Lower leg skin (tissue), 3 donors: Measurements from ENCODE around the gene SLC17A8.

ENCODE experiments used
- POLR2A ChIP-seq, 2 donors: fragments of 450-650 bp; IDR thresholded peaks; one replicate each; pipeline ENCODE4 v1.6.1; 2016 to 2017; ENCODE audit warnings: antibody characterized with exemption in 2 of 2, mild to moderate bottlenecking in 1 of 2, moderate library complexity in 1 of 2
- TF ChIP-seq, protein P1 (sequence below), 3 donors: fragments of 450-650 bp; IDR thresholded peaks; one replicate each; pipeline ENCODE4 v1.5.1; 2016; ENCODE audit warnings: antibody characterized with exemption in 3 of 3, mild to moderate bottlenecking in 3 of 3, moderate library complexity in 2 of 3

DNA sequence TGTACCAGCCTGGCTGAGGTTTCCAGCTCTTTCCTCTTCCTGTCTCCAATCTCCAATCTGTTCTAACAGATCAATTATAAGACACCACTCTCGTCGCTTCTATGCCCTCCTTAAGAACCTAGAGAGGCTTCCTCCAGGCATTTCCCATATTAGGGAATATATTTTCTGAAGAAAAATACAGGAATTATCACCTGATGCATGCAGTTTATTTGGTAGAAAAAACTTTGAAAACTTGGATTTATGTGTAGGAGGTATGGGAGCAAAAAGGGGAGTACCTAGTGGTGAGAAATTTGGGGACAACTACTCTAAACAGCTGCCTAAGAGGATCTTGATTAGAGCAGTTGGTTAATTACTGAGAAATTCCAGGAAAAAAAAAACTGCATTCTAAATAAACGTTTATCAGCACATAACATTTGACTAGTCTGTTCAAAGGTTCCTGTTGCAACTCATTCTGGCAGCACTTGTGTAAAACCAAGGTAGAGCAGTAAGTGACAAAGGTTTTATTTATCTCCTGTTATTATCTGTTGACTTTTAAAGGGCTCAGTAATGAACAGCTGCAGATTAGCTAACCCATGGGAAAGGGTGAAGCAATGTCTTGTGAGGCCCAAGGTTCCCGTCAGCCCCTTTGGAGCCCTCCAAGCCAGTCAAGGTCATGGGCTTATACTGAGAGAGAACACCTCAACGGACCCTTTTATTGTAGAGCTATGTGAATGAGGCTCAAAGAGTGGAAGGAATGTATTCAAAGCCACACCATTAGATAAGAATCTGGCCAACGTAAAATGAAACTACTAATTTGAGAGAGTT is 80.4 kb downstream of the SLC17A8 start:
- TF ChIP-seq, protein P1, sequence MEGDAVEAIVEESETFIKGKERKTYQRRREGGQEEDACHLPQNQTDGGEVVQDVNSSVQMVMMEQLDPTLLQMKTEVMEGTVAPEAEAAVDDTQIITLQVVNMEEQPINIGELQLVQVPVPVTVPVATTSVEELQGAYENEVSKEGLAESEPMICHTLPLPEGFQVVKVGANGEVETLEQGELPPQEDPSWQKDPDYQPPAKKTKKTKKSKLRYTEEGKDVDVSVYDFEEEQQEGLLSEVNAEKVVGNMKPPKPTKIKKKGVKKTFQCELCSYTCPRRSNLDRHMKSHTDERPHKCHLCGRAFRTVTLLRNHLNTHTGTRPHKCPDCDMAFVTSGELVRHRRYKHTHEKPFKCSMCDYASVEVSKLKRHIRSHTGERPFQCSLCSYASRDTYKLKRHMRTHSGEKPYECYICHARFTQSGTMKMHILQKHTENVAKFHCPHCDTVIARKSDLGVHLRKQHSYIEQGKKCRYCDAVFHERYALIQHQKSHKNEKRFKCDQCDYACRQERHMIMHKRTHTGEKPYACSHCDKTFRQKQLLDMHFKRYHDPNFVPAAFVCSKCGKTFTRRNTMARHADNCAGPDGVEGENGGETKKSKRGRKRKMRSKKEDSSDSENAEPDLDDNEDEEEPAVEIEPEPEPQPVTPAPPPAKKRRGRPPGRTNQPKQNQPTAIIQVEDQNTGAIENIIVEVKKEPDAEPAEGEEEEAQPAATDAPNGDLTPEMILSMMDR (IDR thresholded peaks at IDR 0.05), result no peak
- no peak for TF ChIP-seq POLR2A (IDR thresholded peaks at IDR 0.05)
